MCF 10A (cell line): Measurements from ENCODE around the gene ABLIM1. TPM values are rescaled to one million over a fixed set of nuclear protein-coding genes. Genes with fewer than 3 reads are reported as not detected.

Experiments
- BruUV-seq: library from RNA; stranded (reverse); fragments of 400-500 nt; replicated peaks from 2 replicates; lab custom pipeline; 2021; lab: Mats Ljungman, UMichigan
- CTCF ChIA-PET: fragments of 300-600 bp; sonication (Branson Sonifier 250); formaldehyde crosslinking; extraction: SDS; loops from one replicate; lab custom pipeline; 2021; ENCODE audit warnings: antibody characterized with exemption, inconsistent platforms; lab: Yijun Ruan, JAX
- POLR2A ChIA-PET: fragments of 300-600, 350-650 bp; sonication (Branson Sonifier 250); formaldehyde crosslinking; extraction: SDS; loops from one replicate; lab custom pipeline; 2020; ENCODE audit warnings: antibody characterized with exemption, inconsistent platforms; lab: Yijun Ruan, JAX
- DNase-seq: peaks from one replicate; pipeline ENCODE4 v3.0.0-alpha.2; 2018; ENCODE audit not compliant: unreplicated experiment
- H3K27ac Mint-ChIP-seq: one replicate; pipeline ENCODE4 v1.8.0; 2022; ENCODE audit warnings: mild to moderate bottlenecking, low read depth, mixed read lengths; ENCODE audit not compliant: unreplicated experiment
- H3K27me3 Mint-ChIP-seq: one replicate; pipeline ENCODE4 v1.8.0; 2022; ENCODE audit warnings: mixed read lengths; ENCODE audit not compliant: insufficient read depth, unreplicated experiment
- H3K36me3 Mint-ChIP-seq: one replicate; pipeline ENCODE4 v1.8.0; 2022; ENCODE audit warnings: mild to moderate bottlenecking, moderate library complexity, mixed read lengths; ENCODE audit not compliant: insufficient read depth, unreplicated experiment
- H3K4me1 Mint-ChIP-seq: one replicate; pipeline ENCODE4 v1.8.0; 2022; ENCODE audit warnings: mixed read lengths; ENCODE audit not compliant: insufficient read depth, unreplicated experiment
- H3K4me3 Mint-ChIP-seq: one replicate; pipeline ENCODE4 v1.8.0; 2022; ENCODE audit warnings: mild to moderate bottlenecking, moderate library complexity, mixed read lengths; ENCODE audit not compliant: unreplicated experiment
- H3K9me3 Mint-ChIP-seq: one replicate; pipeline ENCODE4 v1.8.0; 2022; ENCODE audit warnings: mixed read lengths; ENCODE audit not compliant: unreplicated experiment
- intact Hi-C: fragments of 100-400 bp; cut with micrococcal nuclease; formaldehyde crosslinking; loops from 2 replicates; pipeline ENCODE4 v1.14.1; 2022
- total RNA-seq: library from RNA; stranded (reverse); gene quantifications from 2 replicates; pipeline ENCODE4 v1.2.3, GENCODE V29; 2022
- TF ChIP-seq, protein P1 (sequence below): fragments of 200-600 bp; IDR thresholded peaks from one replicate; pipeline ENCODE4 v1.8.0; 2022; ENCODE audit warnings: antibody characterized with exemption, mild to moderate bottlenecking; ENCODE audit not compliant: unreplicated experiment

Gene ABLIM1
- total RNA-seq, 1 experiment from 2014 or later = 94.5 TPM

GRCh38 chr10:114483575-114483974, 174.5 kb downstream of the ABLIM1 start:
- Mint-ChIP-seq H3K4me1 (peaks cover 7% of the 10 kb centered on the region), H3K27ac (no peak overlapping the region), H3K36me3 (peaks cover 33% of the 10 kb centered on the region), H3K9me3 (no peaks in the 10 kb centered on the region), H3K27me3 (no peaks in the 10 kb centered on the region), H3K4me3 (no peak overlapping the region)
- BruUV-seq = no TSS peak
- TF ChIP-seq, protein P1, sequence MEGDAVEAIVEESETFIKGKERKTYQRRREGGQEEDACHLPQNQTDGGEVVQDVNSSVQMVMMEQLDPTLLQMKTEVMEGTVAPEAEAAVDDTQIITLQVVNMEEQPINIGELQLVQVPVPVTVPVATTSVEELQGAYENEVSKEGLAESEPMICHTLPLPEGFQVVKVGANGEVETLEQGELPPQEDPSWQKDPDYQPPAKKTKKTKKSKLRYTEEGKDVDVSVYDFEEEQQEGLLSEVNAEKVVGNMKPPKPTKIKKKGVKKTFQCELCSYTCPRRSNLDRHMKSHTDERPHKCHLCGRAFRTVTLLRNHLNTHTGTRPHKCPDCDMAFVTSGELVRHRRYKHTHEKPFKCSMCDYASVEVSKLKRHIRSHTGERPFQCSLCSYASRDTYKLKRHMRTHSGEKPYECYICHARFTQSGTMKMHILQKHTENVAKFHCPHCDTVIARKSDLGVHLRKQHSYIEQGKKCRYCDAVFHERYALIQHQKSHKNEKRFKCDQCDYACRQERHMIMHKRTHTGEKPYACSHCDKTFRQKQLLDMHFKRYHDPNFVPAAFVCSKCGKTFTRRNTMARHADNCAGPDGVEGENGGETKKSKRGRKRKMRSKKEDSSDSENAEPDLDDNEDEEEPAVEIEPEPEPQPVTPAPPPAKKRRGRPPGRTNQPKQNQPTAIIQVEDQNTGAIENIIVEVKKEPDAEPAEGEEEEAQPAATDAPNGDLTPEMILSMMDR = no peak
- ChIA-PET CTCF (interaction anchor here (0.6 to 4.9 kb wide), 4 partner anchors 8 to 66 kb away, joined by 3 to 26 read pairs (median 8); no protein-coding TSS in a partner anchor), POLR2A (interaction anchor here (0.7 kb wide), 1 partner anchor 42 kb away, joined by 3 read pairs; no protein-coding TSS in a partner anchor)
- intact Hi-C loops = no loop called here
- no peak for DNase-seq

DNA sequence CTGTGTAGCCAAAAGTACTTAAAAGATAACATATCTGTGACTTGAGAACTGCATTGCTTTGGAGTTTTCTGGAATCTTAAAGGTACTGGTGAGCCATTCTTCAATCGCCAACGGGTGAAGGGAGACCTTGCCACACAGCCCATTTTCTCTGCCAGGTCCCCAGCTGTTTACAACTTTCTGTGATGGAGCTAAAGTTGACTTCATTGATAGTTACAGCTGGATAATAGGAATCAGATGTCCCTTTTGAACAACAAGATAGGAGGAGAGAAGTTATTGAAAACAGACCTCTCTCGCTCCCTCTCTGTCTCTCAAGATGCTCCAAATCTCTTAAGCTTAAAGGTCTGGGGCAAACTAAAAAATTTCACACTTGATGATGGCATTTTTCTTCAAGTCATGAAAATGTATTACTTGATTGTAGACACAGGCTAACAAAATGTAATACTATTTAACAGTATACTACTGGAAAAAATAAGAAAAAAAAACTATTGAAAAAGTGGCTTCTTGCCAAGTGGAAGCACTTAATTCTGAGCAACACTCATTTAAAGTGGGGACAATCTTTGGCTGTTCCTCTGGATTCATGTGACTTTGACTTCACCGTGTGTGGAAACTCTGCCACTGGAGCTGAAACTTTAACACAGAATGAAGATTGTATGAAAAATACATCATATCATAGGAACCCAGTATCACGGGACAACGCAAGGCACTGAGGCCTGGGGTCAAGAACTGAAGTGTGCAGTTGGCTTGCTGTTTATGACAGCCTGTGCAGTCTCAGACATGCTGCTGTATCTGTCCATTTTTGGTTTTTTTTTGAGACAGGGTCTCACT, 175.4 kb downstream of the ABLIM1 start:
- no TSS peak for BruUV-seq
- Mint-ChIP-seq H3K9me3 (no peaks in the 10 kb centered on the region), H3K4me1 (peaks cover 3% of the 10 kb centered on the region), H3K36me3 (peaks cover 40% of the 10 kb centered on the region), H3K27ac (no peak overlapping the region), H3K27me3 (no peaks in the 10 kb centered on the region), H3K4me3 (no peak overlapping the region)
- DNase-seq = no peak
- CTCF ChIA-PET = interaction anchor here (0.6 to 4.9 kb wide), 9 partner anchors 11 to 339 kb away, joined by 3 to 26 read pairs (median 4); partner anchors contain the start of gene FHIP2A
- intact Hi-C loops = no loop called here
- POLR2A ChIA-PET = interaction anchor here (0.6 to 1.3 kb wide), 3 partner anchors 11 to 44 kb away, joined by 3 to 4 read pairs (median 3); no protein-coding TSS in a partner anchor
- TF ChIP-seq, protein P1 = no peak

GRCh38 chr10:114481055-114481454, 177.0 kb downstream of the ABLIM1 start:
- TF ChIP-seq, protein P1 = no peak
- no peak overlapping the region for H3K27ac Mint-ChIP-seq
- intact Hi-C loops = no loop called here
- no peak overlapping the region for H3K4me3 Mint-ChIP-seq
- no TSS peak for BruUV-seq
- H3K9me3 Mint-ChIP-seq = no peaks in the 10 kb centered on the region
- ChIA-PET CTCF (interaction anchor here (2.2 kb wide), 1 partner anchor 68 kb away, joined by 12 read pairs; no protein-coding TSS in a partner anchor), POLR2A (interaction anchor here (1.1 to 2.5 kb wide), 2 partner anchors 9 to 45 kb away, joined by 3 to 11 read pairs; no protein-coding TSS in a partner anchor)
- H3K4me1 Mint-ChIP-seq = no peaks in the 10 kb centered on the region
- H3K27me3 Mint-ChIP-seq = no peaks in the 10 kb centered on the region
- peaks cover 42% of the 10 kb centered on the region for H3K36me3 Mint-ChIP-seq
- DNase-seq = no peak

- H3K9me3 Mint-ChIP-seq = no peaks in the 10 kb centered on the region
- no peaks in the 10 kb centered on the region for H3K4me1 Mint-ChIP-seq
- H3K4me3 Mint-ChIP-seq = no peak overlapping the region
- H3K36me3 Mint-ChIP-seq = peaks cover 31% of the 10 kb centered on the region
- TF ChIP-seq, protein P1 = no peak
- DNase-seq = no peak
- intact Hi-C loops = loop anchor here (10.0 kb wide), 1 partner anchor 645 kb away; no protein-coding TSS in a partner anchor
- POLR2A ChIA-PET = interaction anchor here (0.7 to 2.5 kb wide), 4 partner anchors 11 to 1222 kb away, joined by 3 to 11 read pairs (median 3); no protein-coding TSS in a partner anchor
- CTCF ChIA-PET = interaction anchor here (1.3 kb wide), 1 partner anchor 176 kb away, joined by 4 read pairs; no protein-coding TSS in a partner anchor
- BruUV-seq = no TSS peak
- H3K27me3 Mint-ChIP-seq = no peaks in the 10 kb centered on the region
- H3K27ac Mint-ChIP-seq = no peak overlapping the region
Measured at GRCh38 chr10:114479836-114480235, 178.2 kb downstream of the ABLIM1 start.
